CD14-positive monocyte (primary cell): ENCODE data around the gene ACIN1. TPM values are rescaled to one million over a fixed set of nuclear protein-coding genes. Genes with fewer than 3 reads are reported as not detected.

Experiments
- DNase-seq, 3 donors: peaks; one replicate each; pipeline ENCODE4 v3.0.0-alpha.2; 2011 to 2022
- H2AFZ ChIP-seq: 2 replicates; pipeline ENCODE4 v1.6.0; 2012; ENCODE audit warnings: mild to moderate bottlenecking, low read depth, low read length, inconsistent platforms; ENCODE audit not compliant: insufficient read depth, poor library complexity, severe bottlenecking
- H3K27ac ChIP-seq, 2 donors: 1 replicate in 1 of 2; 2 replicates in 1 of 2; pipeline ENCODE4 v1.5.1; 2012 to 2013; ENCODE audit warnings: low read length in 2 of 2, control low read depth in 1 of 2, inconsistent platforms in 1 of 2, low read depth in 1 of 2, mild to moderate bottlenecking in 1 of 2
- H3K27me3 ChIP-seq, 2 donors: one replicate each; pipeline versions ENCODE4 v1.6.0 to v1.6.1; 2011 to 2013; ENCODE audit warnings: low read length in 2 of 2; ENCODE audit not compliant: control insufficient read depth in 2 of 2, insufficient read depth in 2 of 2
- H3K36me3 ChIP-seq, 2 donors: replicated peaks in 1 of 2; 1 replicate in 1 of 2; 2 replicates in 1 of 2; pipeline versions ENCODE4 v1.5.1 to v1.6.1; 2012 to 2013; ENCODE audit warnings: low read length in 2 of 2, control low read depth in 1 of 2, inconsistent platforms in 1 of 2, mild to moderate bottlenecking in 1 of 2; ENCODE audit not compliant: insufficient read depth in 2 of 2, control insufficient read depth in 1 of 2
- H3K4me1 ChIP-seq, 2 donors: 1 replicate in 1 of 2; 2 replicates in 1 of 2; pipeline versions ENCODE4 v1.5.1 to v1.6.1; 2012 to 2013; ENCODE audit warnings: low read length in 2 of 2, control low read depth in 1 of 2, inconsistent platforms in 1 of 2, mild to moderate bottlenecking in 1 of 2, moderate library complexity in 1 of 2; ENCODE audit not compliant: insufficient read depth in 2 of 2, control insufficient read depth in 1 of 2
- H3K4me2 ChIP-seq: replicated peaks from 2 replicates; pipeline ENCODE3; 2012; ENCODE audit warnings: low read length, moderate library complexity, mild to moderate bottlenecking; ENCODE audit not compliant: poor library complexity, severe bottlenecking; ENCODE audit errors: extremely low read depth
- H3K4me3 ChIP-seq, 3 experiments: fragments of 200-600 bp in 1 of 3; sonication (generic) in 1 of 3; replicated peaks in 1 of 3; 1 replicate in 2 of 3; 2 replicates in 1 of 3; pipeline ENCODE4 v1.5.1; 2011 to 2013; ENCODE audit warnings: low read length in 3 of 3, mild to moderate bottlenecking in 3 of 3, control low read depth in 2 of 3, low read depth in 2 of 3, inconsistent platforms in 1 of 3, moderate library complexity in 1 of 3
- H3K79me2 ChIP-seq: 2 replicates; pipeline ENCODE4 v1.6.0; 2012; ENCODE audit warnings: mild to moderate bottlenecking, control low read depth, inconsistent platforms, low read length, moderate library complexity; ENCODE audit not compliant: insufficient read depth
- H3K9ac ChIP-seq: 2 replicates; pipeline ENCODE4 v1.6.0; 2017; ENCODE audit warnings: low read length, mild to moderate bottlenecking; ENCODE audit not compliant: insufficient read depth, poor library complexity, severe bottlenecking
- H3K9me3 ChIP-seq, 2 donors: replicated peaks in 1 of 2; 1 replicate in 1 of 2; 2 replicates in 1 of 2; pipeline versions ENCODE4 v1.5.1 to v1.6.1; 2012 to 2013; ENCODE audit warnings: low read length in 2 of 2, control low read depth in 1 of 2; ENCODE audit not compliant: control insufficient read depth in 1 of 2, insufficient read depth in 1 of 2
- H4K20me1 ChIP-seq: 2 replicates; pipeline ENCODE4 v1.6.0; 2012; ENCODE audit warnings: mild to moderate bottlenecking, low read length, control low read depth, moderate library complexity; ENCODE audit not compliant: insufficient read depth
- H3K27ac Mint-ChIP-seq, 7 donors: one replicate each; pipeline ENCODE4 v1.8.0; 2020; ENCODE audit warnings: mild to moderate bottlenecking in 7 of 7, mixed read lengths in 7 of 7, moderate library complexity in 6 of 7, inconsistent platforms in 2 of 7
- H3K27me3 Mint-ChIP-seq, 3 donors: one replicate each; pipeline ENCODE4 v1.8.0; 2021 to 2022; ENCODE audit warnings: low read depth in 3 of 3, mild to moderate bottlenecking in 3 of 3, mixed read lengths in 3 of 3, moderate library complexity in 3 of 3, inconsistent platforms in 1 of 3
- H3K36me3 Mint-ChIP-seq, 2 donors: one replicate each; pipeline ENCODE4 v1.8.0; 2020; ENCODE audit warnings: mixed read lengths in 2 of 2, inconsistent platforms in 1 of 2, mild to moderate bottlenecking in 1 of 2
- H3K4me1 Mint-ChIP-seq: one replicate; pipeline ENCODE4 v1.8.0; 2020; ENCODE audit warnings: mild to moderate bottlenecking, mixed read lengths
- H3K4me3 Mint-ChIP-seq, 2 donors: one replicate each; pipeline ENCODE4 v1.8.0; 2020; ENCODE audit warnings: mild to moderate bottlenecking in 2 of 2, mixed read lengths in 2 of 2, moderate library complexity in 1 of 2
- H3K9me3 Mint-ChIP-seq, 7 donors: one replicate each; pipeline ENCODE4 v1.8.0; 2020 to 2022; ENCODE audit warnings: mixed read lengths in 7 of 7, mild to moderate bottlenecking in 6 of 7, moderate library complexity in 6 of 7, inconsistent platforms in 2 of 7
- CTCF ChIP-seq: fragments of 200-600 bp; IDR thresholded peaks from one replicate; pipeline ENCODE4 v1.8.0; 2022; ENCODE audit warnings: antibody characterized with exemption, mild to moderate bottlenecking
- WGBS: methylation state at CpG from one replicate; pipeline ENCODE4 v1.1.5; 2013; ENCODE audit warnings: missing lambda C conversion rate; ENCODE audit not compliant: insufficient coverage; 5-methylcytosine and 5-hydroxymethylcytosine counted together
- intact Hi-C, 2 donors: fragments of 100-400 bp; cut with micrococcal nuclease; formaldehyde crosslinking; loops; one replicate each; pipeline versions ENCODE4 v1.15.0 to v1.15.1; 2023
- polyA plus RNA-seq, 3 donors: library from polyadenylated mRNA; depleted of rRNA in 1 of 3; unstranded in 2 of 3; stranded (reverse) in 1 of 3; fragments of 300-500 nt in 2 of 3; fragments of >200 nt in 1 of 3; fragmentation: Illumina TruSeq in 2 of 3; gene quantifications; 1 replicate in 2 of 3; 2 replicates in 1 of 3; pipeline ENCODE4 v1.2.3, GENCODE V29; 2012 to 2021

The ACIN1 gene
- polyA plus RNA-seq, 3 donors = 2.8 to 159 (median 5.4) TPM

- 90% methylated on average over 7 of the region's 11 CpGs for WGBS
- peaks cover 0 to 1% (median 1%) of the 10 kb centered on the region in 3 donors for H3K27me3 Mint-ChIP-seq
- TF ChIP-seq CTCF = no peak
- Histone ChIP-seq H4K20me1 (no peaks in the 10 kb centered on the region), H3K36me3 (no peaks in the 10 kb centered on the region), H3K79me2 (no peaks in the 10 kb centered on the region), H3K4me3 (no peak overlapping the region), H3K4me1 (no peaks in the 10 kb centered on the region), H3K27ac (no peak overlapping the region), H3K9ac (no peak overlapping the region), H3K27me3 (no peaks in the 10 kb centered on the region), H2AFZ (no peak overlapping the region), H3K4me2 (no peak overlapping the region), H3K9me3 (no peaks in the 10 kb centered on the region)
- peaks cover 0 to 2% (median 0%) of the 10 kb centered on the region in 7 donors for H3K9me3 Mint-ChIP-seq
- no peaks in the 10 kb centered on the region for H3K4me1 Mint-ChIP-seq
- no peak for DNase-seq
- intact Hi-C loops = no loop called here
- no peak overlapping the region for H3K4me3 Mint-ChIP-seq
- no peaks in the 10 kb centered on the region for H3K36me3 Mint-ChIP-seq
- no peak overlapping the region for H3K27ac Mint-ChIP-seq
Measured at GRCh38 chr14:23137192-23137812, 42.4 kb upstream of the ACIN1 start.

GRCh38 chr14:23136566-23137133 is 41.7 kb upstream of the ACIN1 start:
- no peak for TF ChIP-seq CTCF
- Mint-ChIP-seq H3K27ac (no peak overlapping the region), H3K4me1 (no peaks in the 10 kb centered on the region), H3K36me3 (no peaks in the 10 kb centered on the region), H3K9me3 (peaks cover 0 to 2% (median 0%) of the 10 kb centered on the region in 7 donors), H3K4me3 (no peak overlapping the region), H3K27me3 (peaks cover 0 to 1% (median 1%) of the 10 kb centered on the region in 3 donors)
- 82% methylated on average over 16 of the region's 16 CpGs for WGBS
- intact Hi-C loops = no loop called here
- H3K9ac ChIP-seq = no peak overlapping the region
- no peaks in the 10 kb centered on the region for H3K9me3 ChIP-seq
- no peaks in the 10 kb centered on the region for H3K36me3 ChIP-seq
- no peaks in the 10 kb centered on the region for H3K27me3 ChIP-seq
- no peak overlapping the region for H3K27ac ChIP-seq
- H3K4me3 ChIP-seq = no peak overlapping the region
- H3K79me2 ChIP-seq = no peaks in the 10 kb centered on the region
- H4K20me1 ChIP-seq = no peaks in the 10 kb centered on the region
- DNase-seq = no peak
- H2AFZ ChIP-seq = no peak overlapping the region
- H3K4me2 ChIP-seq = no peak overlapping the region
- peaks cover 0 to under 1% of the 10 kb centered on the region in 2 donors for H3K4me1 ChIP-seq
